Stimulated activated effector memory CD8-positive, alpha-beta T cell treated with anti-CD3 and anti-CD28 coated beads, Interleukin-12 subunit alpha, Interleukin-12 subunit beta, amount 100 ng/mL, for 72 hours (primary cell): ENCODE data around the gene NEK7.
"Not testable (repeated sequence)": the region's sequence is repeated elsewhere in the genome, so short reads cannot be mapped to it uniquely, and the experiment has no call there.

ENCODE experiments used
- ATAC-seq: fragments of 150-1000 bp; cut with Tn5 transposase; 2 replicates; pipeline ENCODE4 v1.10.0; 2021
- DNase-seq, 2 donors: peaks; one replicate each; pipeline ENCODE4 v3.0.0; 2021 to 2022; ENCODE audit warnings: low spot score in 2 of 2
- H3K27ac Mint-ChIP-seq: one replicate; pipeline ENCODE4 v1.8.0; 2022; ENCODE audit warnings: mild to moderate bottlenecking, mixed read lengths
- H3K36me3 Mint-ChIP-seq: one replicate; pipeline ENCODE4 v1.8.0; 2022; ENCODE audit warnings: mild to moderate bottlenecking, mixed read lengths
- H3K4me1 Mint-ChIP-seq: one replicate; pipeline ENCODE4 v1.8.0; 2022; ENCODE audit warnings: mixed read lengths
- H3K4me3 Mint-ChIP-seq: one replicate; pipeline ENCODE4 v1.8.0; 2022; ENCODE audit warnings: mild to moderate bottlenecking, mixed read lengths
- H3K9me3 Mint-ChIP-seq: one replicate; pipeline ENCODE4 v1.8.0; 2022; ENCODE audit warnings: mixed read lengths

The NEK7 gene

DNA sequence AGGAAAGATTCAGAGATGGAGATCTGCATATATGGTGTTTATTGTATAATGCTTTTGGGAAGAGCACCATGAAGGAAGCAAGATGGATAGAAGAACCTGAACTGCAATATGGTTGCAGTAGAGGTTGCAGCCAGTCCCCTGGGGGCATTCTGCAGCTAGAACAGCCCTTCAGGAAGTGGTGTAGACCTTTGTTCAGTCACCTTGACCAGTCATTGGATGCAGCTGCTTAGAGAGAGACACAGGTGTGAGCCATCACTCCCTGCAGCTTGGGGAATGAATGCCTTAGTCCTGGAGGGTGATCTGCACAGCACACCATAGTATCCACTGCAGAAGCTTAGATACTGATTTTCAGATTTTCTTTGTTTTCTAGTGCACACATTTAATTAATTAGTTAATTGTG, 42.3 kb downstream of the NEK7 start:
- peaks cover 82% of the 10 kb centered on the region for H3K4me1 Mint-ChIP-seq
- no peak overlapping the region for H3K4me3 Mint-ChIP-seq
- H3K27ac Mint-ChIP-seq = no peak overlapping the region
- no peaks in the 10 kb centered on the region for H3K9me3 Mint-ChIP-seq
- peaks cover 17% of the 10 kb centered on the region for H3K36me3 Mint-ChIP-seq
- DNase-seq (no peak), ATAC-seq (peak; percentile 42)

DNA sequence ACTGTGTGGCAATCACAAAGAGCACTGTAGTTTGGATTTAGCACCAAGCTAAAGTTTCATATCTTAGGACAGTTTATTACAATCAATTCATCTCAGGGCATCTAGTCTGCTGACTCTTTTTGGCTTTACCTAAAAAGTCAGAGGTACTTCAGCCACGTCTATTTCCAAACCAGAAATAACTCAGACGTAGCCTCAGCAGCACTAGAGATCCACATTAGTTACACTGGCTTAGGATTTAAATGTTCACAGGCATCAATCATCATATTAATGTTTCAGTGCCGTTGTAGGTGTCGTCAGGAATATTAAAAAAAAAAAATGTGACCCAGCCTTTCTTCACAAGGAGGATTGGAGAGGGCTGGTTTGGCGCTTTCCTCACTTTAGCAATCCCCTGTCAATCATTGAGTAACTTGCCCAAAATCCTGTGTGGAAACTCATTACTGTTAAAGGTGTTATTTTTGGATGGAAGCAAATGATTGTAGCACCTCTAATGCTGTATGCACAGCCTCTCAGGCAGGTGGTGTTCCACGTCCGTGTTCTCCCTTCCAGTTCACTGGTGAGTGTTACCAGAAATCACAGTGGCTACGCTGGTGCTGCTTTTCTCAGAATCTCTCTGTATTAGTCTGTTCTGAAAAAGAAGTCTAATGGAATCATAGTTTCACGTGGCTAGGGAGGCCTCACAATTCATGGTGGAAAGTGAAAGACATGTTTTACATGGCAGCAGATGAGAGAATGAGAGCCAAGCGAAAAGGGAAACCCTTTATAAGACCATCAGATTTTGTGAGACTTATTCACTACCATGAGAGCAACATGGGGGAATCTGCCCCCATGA, 45.4 kb downstream of the NEK7 start:
- Mint-ChIP-seq H3K27ac (peak overlapping the region; percentile 90), H3K9me3 (peaks cover 2% of the 10 kb centered on the region), H3K4me3 (peak overlapping the region; percentile 65), H3K36me3 (peaks cover 28% of the 10 kb centered on the region), H3K4me1 (peaks cover 86% of the 10 kb centered on the region)
- ATAC-seq (peak; percentile 97), DNase-seq (peak; percentile 35 to 83)

DNA sequence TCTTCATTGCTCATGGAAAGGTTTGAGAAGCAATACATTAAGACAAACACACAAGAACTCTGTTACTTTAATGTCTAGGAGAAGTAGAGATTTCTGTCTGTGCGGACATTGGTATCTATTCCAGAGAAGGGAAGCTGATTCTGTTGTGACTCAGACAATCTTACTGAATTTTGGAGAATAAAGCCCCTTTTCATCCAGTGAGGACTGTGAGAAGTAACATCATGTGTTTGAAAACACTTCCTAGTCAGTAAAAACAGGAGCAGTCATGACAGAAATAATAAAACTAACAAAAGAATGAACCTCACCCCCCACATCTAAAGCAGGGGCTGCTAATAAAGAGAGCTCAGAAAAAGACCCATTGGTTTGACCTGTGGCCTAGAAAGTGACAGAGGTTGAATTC, 46.6 kb downstream of the NEK7 start:
- peaks cover 23% of the 10 kb centered on the region for H3K36me3 Mint-ChIP-seq
- peaks cover 2% of the 10 kb centered on the region for H3K9me3 Mint-ChIP-seq
- DNase-seq (no peak), ATAC-seq (no peak)
- H3K4me1 Mint-ChIP-seq = peaks cover 74% of the 10 kb centered on the region
- H3K27ac Mint-ChIP-seq = peak overlapping the region; percentile 90
- peak overlapping the region; percentile 65 for H3K4me3 Mint-ChIP-seq

GRCh38 chr1:198205016-198205684, 48.4 kb downstream of the NEK7 start:
- peaks cover 56% of the 10 kb centered on the region for H3K4me1 Mint-ChIP-seq

DNA sequence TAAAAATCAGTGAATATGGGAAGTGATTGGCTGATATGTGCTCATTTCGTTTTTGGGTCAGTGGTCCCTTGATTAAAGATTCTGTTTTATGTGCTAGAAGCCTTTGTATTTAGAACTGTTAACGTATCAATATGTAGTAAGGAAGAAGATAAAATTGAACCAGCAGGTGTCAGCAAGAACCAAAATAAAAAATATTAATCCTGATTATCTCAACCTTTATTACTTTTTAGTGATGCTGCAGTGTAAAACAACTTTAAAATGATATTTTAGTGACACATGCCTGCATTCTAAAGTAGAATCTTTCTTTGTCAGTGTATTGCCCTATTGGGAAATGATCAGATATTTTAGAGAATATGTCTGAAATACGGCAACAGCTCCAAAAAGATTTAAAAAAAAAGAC, 49.5 kb downstream of the NEK7 start:
- no peak for DNase-seq
- ATAC-seq = no peak
- Mint-ChIP-seq H3K4me3 (no peak overlapping the region), H3K4me1 (peaks cover 45% of the 10 kb centered on the region), H3K27ac (peak overlapping the region; percentile 43), H3K9me3 (peaks cover 2% of the 10 kb centered on the region), H3K36me3 (peaks cover 26% of the 10 kb centered on the region)

More at GRCh38 chr1:198205016-198205684, 48.4 kb downstream of the NEK7 start:
- Mint-ChIP-seq H3K36me3 (peaks cover 23% of the 10 kb centered on the region), H3K4me3 (no peak overlapping the region), H3K27ac (peak overlapping the region; percentile 43), H3K9me3 (peaks cover 2% of the 10 kb centered on the region)
- DNase-seq (no peak), ATAC-seq (no peak)

GRCh38 chr1:198211696-198212095, 54.9 kb downstream of the NEK7 start:
- peaks cover 28% of the 10 kb centered on the region for H3K36me3 Mint-ChIP-seq
- H3K27ac Mint-ChIP-seq = no peak overlapping the region
- H3K4me1 Mint-ChIP-seq = peaks cover 23% of the 10 kb centered on the region
- no peak overlapping the region for H3K4me3 Mint-ChIP-seq
- no peak for ATAC-seq
- H3K9me3 Mint-ChIP-seq = peaks cover 13% of the 10 kb centered on the region
- DNase-seq = no peak

DNA sequence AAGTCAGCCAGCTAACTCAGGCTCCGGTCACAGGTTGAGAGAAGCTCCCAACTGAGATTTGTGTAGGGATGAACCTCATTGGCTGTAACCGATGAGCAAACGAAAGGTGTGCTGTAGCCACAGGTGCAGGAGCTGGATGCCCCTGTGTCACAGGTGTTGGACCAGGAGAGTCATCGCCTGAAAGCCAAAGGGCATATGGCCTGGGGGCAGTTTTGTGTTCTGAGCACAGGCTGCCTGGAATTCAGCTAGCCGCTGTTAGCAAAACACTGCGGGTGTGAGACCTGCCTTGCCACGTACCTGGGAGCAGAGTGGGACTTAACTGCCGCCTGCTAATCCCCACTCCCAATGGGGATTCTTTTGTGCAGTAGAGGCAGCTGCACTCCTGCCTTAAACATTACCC, 55.3 kb downstream of the NEK7 start:
- ATAC-seq = no peak
- no peak for DNase-seq
- Mint-ChIP-seq H3K4me1 (peaks cover 27% of the 10 kb centered on the region), H3K4me3 (no peak overlapping the region), H3K36me3 (peaks cover 28% of the 10 kb centered on the region), H3K27ac (peak overlapping the region; percentile 26), H3K9me3 (peaks cover 13% of the 10 kb centered on the region)

DNA sequence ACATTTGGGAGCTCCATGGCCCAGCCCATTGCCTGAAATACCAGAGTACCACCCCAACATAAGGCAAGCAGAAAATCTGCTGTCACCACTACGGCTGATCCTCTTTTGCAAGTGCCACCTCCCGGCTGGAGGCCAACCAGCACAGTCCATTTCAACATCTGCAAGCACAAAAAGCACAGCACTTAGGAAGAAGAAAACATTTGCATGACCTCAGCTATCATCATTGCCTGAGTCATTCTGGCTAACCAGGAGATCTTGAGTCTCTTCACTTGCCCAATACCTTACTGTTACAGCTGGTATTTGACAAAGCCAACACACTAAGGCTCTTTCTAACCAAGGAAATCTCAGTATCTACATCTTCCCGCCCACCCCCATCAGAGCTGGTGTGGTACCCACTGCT, 55.9 kb downstream of the NEK7 start:
- peak; percentile 86 for ATAC-seq
- H3K27ac Mint-ChIP-seq = peak overlapping the region; percentile 26

DNA sequence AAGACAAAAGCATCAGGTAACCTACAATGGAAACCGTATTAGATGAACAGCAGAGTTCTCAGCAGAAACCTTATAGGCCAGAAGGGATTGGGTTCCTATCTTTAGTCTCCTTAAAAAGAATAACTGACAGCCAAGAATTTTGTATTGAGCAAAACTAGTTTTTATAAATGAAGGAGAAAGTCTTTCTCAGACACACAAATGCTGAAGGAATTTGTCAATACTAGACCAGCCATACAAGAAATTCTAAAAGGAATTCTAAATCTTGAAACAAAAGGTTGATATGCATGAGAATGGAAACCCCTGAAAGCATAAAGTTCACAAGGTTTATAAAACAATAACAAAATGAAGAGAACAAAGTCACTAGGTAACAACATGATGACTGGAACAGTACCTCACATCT, 58.1 kb downstream of the NEK7 start:
- peaks cover 48% of the 10 kb centered on the region for H3K4me1 Mint-ChIP-seq
- ATAC-seq = no peak
- peaks cover 28% of the 10 kb centered on the region for H3K36me3 Mint-ChIP-seq

More for the DNA sequence above, 55.9 kb downstream of the NEK7 start:
- DNase-seq = no peak
- Mint-ChIP-seq H3K4me3 (no peak overlapping the region), H3K36me3 (peaks cover 28% of the 10 kb centered on the region), H3K9me3 (peaks cover 13% of the 10 kb centered on the region), H3K4me1 (peaks cover 32% of the 10 kb centered on the region)

GRCh38 chr1:198220428-198220827, 63.6 kb downstream of the NEK7 start:
- Mint-ChIP-seq H3K9me3 (peaks cover 10% of the 10 kb centered on the region), H3K4me3 (no peak overlapping the region), H3K27ac (no peak overlapping the region), H3K36me3 (no peaks in the 10 kb centered on the region), H3K4me1 (peaks cover 56% of the 10 kb centered on the region)
- no peak for DNase-seq
- no peak for ATAC-seq

More for the DNA sequence above, 58.1 kb downstream of the NEK7 start:
- H3K9me3 Mint-ChIP-seq = peaks cover 13% of the 10 kb centered on the region
- no peak for DNase-seq
- H3K27ac Mint-ChIP-seq = no peak overlapping the region
- H3K4me3 Mint-ChIP-seq = no peak overlapping the region

GRCh38 chr1:198227010-198227409, 70.2 kb downstream of the NEK7 start:
- DNase-seq, H3K36me3 Mint-ChIP-seq, H3K27ac Mint-ChIP-seq, H3K4me3 Mint-ChIP-seq, ATAC-seq, H3K9me3 Mint-ChIP-seq: not testable (repeated sequence)
- H3K4me1 Mint-ChIP-seq = peaks cover 39% of the 10 kb centered on the region

DNA sequence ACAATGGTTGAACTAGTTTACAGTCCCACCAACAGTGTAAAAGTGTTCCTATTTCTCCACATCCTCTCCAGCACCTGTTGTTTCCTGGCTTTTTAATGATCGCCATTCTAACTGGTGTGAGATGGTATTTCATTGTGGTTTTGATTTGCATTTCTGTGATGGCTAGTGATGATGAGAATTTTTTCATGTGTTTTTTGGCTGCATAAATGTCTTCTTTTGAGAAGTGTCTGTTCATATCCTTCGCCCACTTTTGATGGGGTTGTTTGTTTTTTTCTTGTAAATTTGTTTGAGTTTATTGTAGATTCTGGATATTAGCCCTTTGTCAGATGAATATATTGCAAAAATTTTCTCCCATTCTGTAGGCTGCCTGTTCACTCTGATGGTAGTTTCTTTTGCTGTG, 70.7 kb downstream of the NEK7 start:
- ATAC-seq, H3K9me3 Mint-ChIP-seq, H3K4me3 Mint-ChIP-seq, DNase-seq, H3K27ac Mint-ChIP-seq: not testable (repeated sequence)
- peaks cover 40% of the 10 kb centered on the region for H3K4me1 Mint-ChIP-seq
- peaks cover 11% of the 10 kb centered on the region for H3K36me3 Mint-ChIP-seq

DNA sequence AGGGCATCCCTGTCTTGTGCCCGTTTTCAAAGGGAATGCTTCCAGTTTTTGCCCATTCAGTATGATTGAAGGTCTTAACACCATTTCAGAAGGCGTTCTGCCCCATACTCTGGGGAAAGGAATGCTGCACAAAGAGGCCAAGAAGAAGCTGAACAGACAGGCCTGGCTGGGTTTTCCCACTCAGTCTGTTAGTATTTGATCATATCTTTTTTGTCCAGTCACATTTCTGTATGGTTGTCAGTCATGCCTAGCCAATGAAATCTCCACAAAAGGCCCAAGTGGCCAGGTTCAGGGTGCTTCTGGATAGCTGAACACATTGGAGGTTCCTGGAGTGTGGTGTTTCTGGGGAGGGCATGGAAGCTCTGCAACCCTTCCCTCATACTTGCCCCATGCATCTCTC, 72.1 kb downstream of the NEK7 start:
- peaks cover 17% of the 10 kb centered on the region for H3K36me3 Mint-ChIP-seq
- H3K4me3 Mint-ChIP-seq = no peak overlapping the region
- H3K4me1 Mint-ChIP-seq = peaks cover 35% of the 10 kb centered on the region
- no peak for DNase-seq
- peak overlapping the region; percentile 32 for H3K27ac Mint-ChIP-seq
- no peaks in the 10 kb centered on the region for H3K9me3 Mint-ChIP-seq
- no peak for ATAC-seq

DNA sequence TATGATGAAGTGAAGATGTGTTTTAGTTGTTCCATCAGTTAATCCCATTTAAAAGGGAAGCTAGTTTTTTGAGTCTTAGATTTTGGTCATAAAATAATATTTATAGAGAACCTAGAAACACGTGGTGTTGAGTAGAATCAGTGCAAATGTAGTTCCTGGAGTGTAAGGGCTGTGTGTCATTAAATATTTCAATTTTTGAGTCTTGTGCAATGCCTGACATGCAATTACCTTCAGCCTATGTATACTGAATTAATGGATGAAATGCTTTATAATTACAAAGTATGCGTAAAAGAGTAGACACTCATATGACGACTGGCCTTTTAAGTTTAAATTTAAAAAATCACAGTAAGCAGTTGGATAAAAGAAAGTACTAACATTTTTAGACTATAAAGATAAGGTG, 75.0 kb downstream of the NEK7 start:
- no peak overlapping the region for H3K27ac Mint-ChIP-seq
- no peak overlapping the region for H3K4me3 Mint-ChIP-seq
- peaks cover 26% of the 10 kb centered on the region for H3K4me1 Mint-ChIP-seq
- no peak for DNase-seq
- no peaks in the 10 kb centered on the region for H3K9me3 Mint-ChIP-seq
- ATAC-seq = no peak
- H3K36me3 Mint-ChIP-seq = peaks cover 12% of the 10 kb centered on the region

DNA sequence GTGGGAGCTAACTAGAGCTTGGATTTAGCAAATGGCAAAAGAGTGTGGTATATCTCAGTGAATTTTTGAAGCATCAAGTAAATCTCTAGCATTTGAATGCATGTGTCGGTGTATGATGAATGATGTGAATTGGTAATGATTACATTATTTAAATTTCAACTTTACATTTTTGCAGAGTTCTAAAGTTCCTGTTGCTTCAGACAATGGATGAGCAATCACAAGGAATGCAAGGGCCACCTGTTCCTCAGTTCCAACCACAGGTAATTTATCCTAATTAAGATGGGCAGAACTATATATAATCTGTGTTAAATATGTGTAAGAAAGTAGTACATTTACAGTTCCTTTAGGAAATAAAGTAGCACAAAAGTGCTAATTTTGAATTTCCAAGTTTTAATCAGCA, 75.6 kb downstream of the NEK7 start:
- H3K9me3 Mint-ChIP-seq = no peaks in the 10 kb centered on the region
- H3K36me3 Mint-ChIP-seq = peaks cover 12% of the 10 kb centered on the region
- H3K4me3 Mint-ChIP-seq = no peak overlapping the region
- ATAC-seq = no peak
- peaks cover 26% of the 10 kb centered on the region for H3K4me1 Mint-ChIP-seq
- H3K27ac Mint-ChIP-seq = no peak overlapping the region
- DNase-seq = no peak
